HG03196 (cell line): ENCODE measurements around the gene RBM42.
"Not testable (repeated sequence)": the region's sequence is repeated elsewhere in the genome, so short reads cannot be mapped to it uniquely, and the experiment has no call there.

Experiments used
- ATAC-seq: cut with Tn5 transposase; IDR thresholded peaks from one replicate; pipeline ENCODE4 v1.9.1; 2021; ENCODE audit not compliant: unreplicated experiment

The RBM42 gene

GRCh38 chr19:35628565-35629331, at the start of gene RBM42:
TSS of gene RBM42 (plus strand) at chr19:35629036. CDS start at chr19:35629154, 118 bp downstream.
- peak; percentile 94 for ATAC-seq

- ATAC-seq = no peak
Observed at GRCh38 chr19:35582760-35583159, 46.1 kb upstream of the RBM42 start.

- no peak for ATAC-seq
Observed at GRCh38 chr19:35585848-35586247, 43.0 kb upstream of the RBM42 start, which contains the start of gene PMIS2. TSS of gene PMIS2 (plus strand) at chr19:35586173. CDS start at chr19:35586260, 87 bp downstream.

- ATAC-seq = no peak
Observed at GRCh38 chr19:35587321-35587720, 41.5 kb upstream of the RBM42 start.

DNA sequence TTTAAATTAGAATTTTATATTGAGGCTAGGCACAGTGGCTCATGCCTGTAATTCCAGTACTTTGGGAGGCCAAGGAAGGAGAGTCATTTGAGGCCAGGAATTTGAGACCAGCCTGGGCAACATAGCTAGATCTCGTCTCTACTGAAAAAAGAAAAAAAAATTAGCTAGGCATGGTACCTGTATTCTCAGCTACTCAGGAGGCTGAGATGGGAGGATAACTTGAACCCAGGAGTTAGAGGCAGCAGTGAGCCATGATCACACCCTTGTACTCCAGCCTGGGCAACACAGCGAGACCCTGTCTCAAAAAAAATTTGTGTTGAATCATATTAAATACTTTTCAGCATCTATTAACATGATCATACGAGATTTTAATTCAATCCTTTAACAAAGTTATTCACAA, 38.0 kb upstream of the RBM42 start:
- ATAC-seq = no peak

DNA sequence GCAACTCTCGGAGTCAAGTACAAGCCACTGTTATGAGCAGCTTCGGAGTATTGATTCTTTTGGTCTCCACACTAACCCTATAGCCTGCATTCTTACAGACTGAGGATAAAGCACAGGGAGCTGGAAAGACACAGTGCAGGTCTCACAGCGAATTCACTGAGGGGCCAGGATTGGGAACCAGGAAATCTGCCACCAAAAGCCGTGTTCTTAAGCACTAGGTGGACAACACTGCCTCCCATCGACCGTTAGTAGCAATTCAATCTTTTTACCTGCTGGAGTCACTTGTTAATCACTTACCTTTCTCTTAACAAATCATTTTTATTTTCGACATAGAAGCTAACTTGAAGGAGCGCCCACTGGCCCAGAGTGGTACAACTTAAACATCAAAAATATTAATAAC, 36.6 kb upstream of the RBM42 start:
- no peak for ATAC-seq

GRCh38 chr19:35595026-35595425, 33.8 kb upstream of the RBM42 start:
- not testable (repeated sequence) for ATAC-seq

- ATAC-seq = no peak
Observed at GRCh38 chr19:35595928-35596327, 32.9 kb upstream of the RBM42 start.

DNA sequence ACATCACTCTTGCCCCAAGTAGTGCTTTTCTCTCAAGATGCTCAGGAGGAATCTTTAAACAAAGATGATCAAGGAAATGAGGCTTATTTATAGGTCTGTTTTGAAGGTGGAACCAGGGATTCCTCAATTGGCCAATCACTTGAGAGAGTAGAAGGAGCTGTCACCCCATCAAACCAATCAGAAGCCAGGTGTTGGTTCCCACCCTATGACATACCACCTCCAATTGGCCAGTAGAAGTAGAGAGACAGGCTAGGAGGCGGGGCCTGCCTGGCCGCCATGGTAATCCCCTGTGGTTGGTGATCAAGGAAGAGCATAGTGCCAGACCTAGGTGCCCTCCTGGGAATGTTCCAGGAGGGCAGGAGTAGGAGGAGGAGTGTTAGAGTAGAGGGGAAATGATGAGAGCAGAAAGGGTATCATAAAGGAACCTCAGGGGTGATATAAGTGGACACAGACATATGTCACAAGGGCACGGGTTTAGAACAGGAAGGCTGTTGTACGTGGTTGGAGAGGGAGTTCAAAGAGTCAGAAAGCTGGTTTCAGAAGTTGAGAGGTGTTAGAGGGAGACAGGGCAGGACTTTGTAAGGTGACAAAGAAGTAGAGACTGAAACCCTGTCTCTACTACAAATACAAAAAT, 32.4 kb upstream of the RBM42 start:
- ATAC-seq = no peak

GRCh38 chr19:35601971-35602370, 26.9 kb upstream of the RBM42 start:
- ATAC-seq = no peak

DNA sequence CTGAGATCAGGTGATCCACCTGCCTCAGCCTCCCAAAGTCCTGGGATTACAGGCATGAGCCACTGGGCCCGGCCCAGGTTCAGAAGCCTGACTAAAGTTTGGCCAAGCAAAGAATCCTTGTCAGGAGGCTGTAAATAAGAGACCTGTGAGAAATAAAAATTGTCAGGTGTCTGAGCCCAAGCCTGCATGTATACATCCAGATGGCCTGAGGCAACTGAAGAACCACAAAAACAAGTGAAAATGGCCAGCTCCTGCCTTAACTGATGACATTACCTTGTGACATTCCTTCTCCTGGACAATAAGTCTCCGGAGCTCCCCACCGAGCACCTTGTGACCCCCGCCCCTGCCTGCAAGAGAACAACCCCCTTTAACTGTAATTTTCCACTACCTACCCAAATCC, 24.4 kb upstream of the RBM42 start:
- ATAC-seq = not testable (repeated sequence)

DNA sequence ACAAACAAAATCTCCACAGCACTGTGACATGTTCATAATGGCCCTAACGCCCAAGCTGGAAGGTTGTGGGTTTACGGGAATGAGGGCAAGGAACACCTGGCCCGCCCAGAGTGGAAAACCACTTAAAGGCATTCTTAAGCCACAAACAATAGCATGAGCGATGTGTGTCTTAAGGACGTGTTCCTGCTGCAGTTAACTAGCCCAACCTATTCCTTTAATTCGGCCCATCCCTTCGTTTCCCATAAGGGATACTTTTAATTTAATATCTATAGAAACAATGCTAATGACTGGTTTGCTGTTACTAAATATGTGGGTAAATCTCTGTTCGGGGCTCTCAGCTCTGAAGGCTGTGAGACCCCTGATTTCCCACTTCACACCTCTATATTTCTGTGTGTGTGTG, 21.7 kb upstream of the RBM42 start:
- ATAC-seq = not testable (repeated sequence)

DNA sequence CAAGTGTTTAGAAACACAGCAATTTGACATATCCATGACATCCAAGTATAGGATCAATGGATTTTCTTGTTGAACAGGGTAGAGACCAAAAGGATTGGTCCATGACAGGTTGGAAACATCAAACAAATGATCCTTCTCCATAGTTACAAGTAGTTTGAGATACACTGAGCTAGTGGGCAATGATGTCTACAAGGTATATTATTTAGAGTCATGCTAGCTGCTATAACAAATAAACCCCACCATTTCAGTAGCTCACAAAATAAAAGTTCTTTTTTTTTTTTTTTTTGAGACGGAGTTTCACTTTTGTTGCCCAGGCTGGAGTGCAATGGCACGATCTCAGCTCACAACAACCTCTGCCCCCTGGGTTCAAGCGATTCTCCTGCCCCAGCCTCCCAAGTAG, 21.2 kb upstream of the RBM42 start:
- ATAC-seq = no peak

DNA sequence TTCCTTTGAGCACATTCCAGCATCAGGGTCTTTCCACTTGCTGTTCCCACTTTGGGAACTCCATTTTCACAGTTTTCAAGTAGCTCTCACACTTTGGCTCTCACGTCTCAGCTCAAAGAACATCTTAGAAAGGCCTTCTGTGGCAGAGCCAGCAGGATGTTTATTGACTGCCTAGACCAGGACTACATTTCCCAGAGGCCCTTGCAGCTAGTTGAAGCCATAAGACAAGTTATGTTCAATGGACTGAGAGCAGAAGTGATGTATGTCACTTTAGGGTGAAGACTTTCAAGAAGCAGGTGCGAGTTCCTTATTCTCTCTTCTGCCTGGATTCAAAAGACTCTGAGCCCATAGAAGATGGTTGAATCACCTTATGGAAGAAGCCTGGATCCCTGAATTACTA, 20.6 kb upstream of the RBM42 start:
- ATAC-seq = no peak

- peak; percentile 40 for ATAC-seq
Observed at GRCh38 chr19:35609851-35610353, 18.9 kb upstream of the RBM42 start.

DNA sequence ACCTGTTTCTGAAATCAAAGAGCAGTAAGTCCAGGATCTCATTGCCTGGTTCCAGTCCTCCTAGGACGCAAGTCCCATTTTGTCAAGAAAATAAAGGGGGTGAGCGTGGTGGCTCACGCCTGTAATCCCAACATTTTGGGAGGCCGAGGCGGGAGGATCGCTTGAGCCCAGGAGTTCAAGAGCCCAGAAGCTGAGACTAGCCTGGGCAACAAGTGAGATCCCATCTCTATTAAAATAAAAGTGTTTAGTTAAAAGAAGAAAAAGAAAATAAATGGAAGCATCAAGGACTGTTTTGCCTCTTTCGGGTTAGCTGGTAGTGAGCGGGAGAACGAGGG, 16.6 kb upstream of the RBM42 start:
- no peak for ATAC-seq

- peak; percentile 74 for ATAC-seq
Observed at GRCh38 chr19:35612559-35613321, 16.1 kb upstream of the RBM42 start, which contains the start of gene HAUS5. TSS of gene HAUS5 (plus strand) at chr19:35612735. CDS start at chr19:35612795, 60 bp downstream.

- ATAC-seq = no peak
Observed at GRCh38 chr19:35613574-35613973, 15.3 kb upstream of the RBM42 start.

- ATAC-seq = no peak
Observed at GRCh38 chr19:35615036-35615435, 13.8 kb upstream of the RBM42 start.

- ATAC-seq = no peak
Observed at GRCh38 chr19:35618857-35619256, 10.0 kb upstream of the RBM42 start.

DNA sequence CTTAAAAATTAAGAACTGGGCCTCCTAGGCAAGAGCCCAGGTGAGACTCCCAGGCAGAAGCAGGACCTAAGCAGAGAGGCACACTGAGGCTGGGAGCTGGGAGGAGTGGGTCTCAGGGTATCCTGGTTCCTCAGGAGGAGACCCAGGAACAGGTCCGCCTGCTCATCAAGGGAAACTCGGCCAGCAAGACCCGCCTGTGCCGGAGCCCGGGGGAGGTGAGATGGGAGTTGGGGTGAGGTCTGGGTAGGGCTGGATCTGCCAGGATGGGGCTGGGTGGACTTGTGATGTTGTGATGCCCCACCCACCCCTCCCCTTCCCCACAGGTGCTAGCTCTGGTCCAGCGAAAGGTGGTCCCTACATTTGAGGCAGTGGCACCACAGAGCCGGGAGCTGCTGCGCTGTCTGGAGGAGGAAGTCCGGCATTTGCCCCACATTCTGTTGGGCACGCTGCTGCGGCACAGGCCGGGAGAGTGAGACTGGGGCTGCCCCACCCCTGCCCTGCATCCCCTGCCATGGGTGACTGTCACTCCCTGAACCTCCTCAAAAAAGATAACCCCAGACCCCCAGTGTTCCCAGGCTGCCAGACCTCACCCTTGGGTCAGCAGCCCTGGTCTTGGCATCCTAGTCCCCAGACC, 9.4 kb upstream of the RBM42 start:
- no peak for ATAC-seq
